HEK293 (cell line): ENCODE data around the gene ERMAP.

Experiments used
- CTCF ChIA-PET: fragments of 350-600 bp; formaldehyde crosslinking; extraction: SDS; loops from one replicate; lab custom pipeline; 2021; ENCODE audit warnings: antibody characterized with exemption; lab: Yijun Ruan, JAX
- POLR2A ChIA-PET: fragments of 300-600 bp; formaldehyde crosslinking; extraction: SDS; loops from one replicate; lab custom pipeline; 2020; ENCODE audit warnings: antibody characterized with exemption, inconsistent platforms; lab: Yijun Ruan, JAX
- H3K27ac ChIP-seq: fragments of 200-500 bp; sonication (Bioruptor generic); 2 replicates; pipeline ENCODE4 v1.5.1; 2014; ENCODE audit warnings: low read depth, low read length, control low read depth, inconsistent platforms; ENCODE audit errors: extremely low read depth
- H3K36me3 ChIP-seq, 2 experiments: fragments of 200-500 bp in 1 of 2; sonication (Bioruptor generic) in 1 of 2; 1 replicate in 1 of 2; 2 replicates in 1 of 2; pipeline ENCODE4 v1.5.1; 2014 to 2017; ENCODE audit warnings: inconsistent platforms in 2 of 2, low read length in 2 of 2; ENCODE audit not compliant: control insufficient read depth in 2 of 2, insufficient read depth in 1 of 2
- H3K4me1 ChIP-seq: fragments of 200-500 bp; sonication (Bioruptor generic); 2 replicates; pipeline ENCODE4 v1.5.1; 2014; ENCODE audit warnings: mild to moderate bottlenecking, low read length, inconsistent platforms; ENCODE audit not compliant: control insufficient read depth, insufficient read depth
- H3K4me3 ChIP-seq: 2 replicates; pipeline ENCODE4 v1.5.1; 2011; ENCODE audit warnings: low read depth, mild to moderate bottlenecking, control low read depth, low read length, moderate library complexity
- H3K9me3 ChIP-seq: fragments of 200-500 bp; sonication (Bioruptor generic); 2 replicates; pipeline ENCODE4 v1.5.1; 2014; ENCODE audit warnings: low read depth, low read length, inconsistent platforms; ENCODE audit not compliant: control insufficient read depth, insufficient read depth
- CTCF ChIP-seq: fragments of 450-650 bp; formaldehyde crosslinking; IDR thresholded peaks from 2 replicates; pipeline ENCODE4 v1.5.1; 2016; ENCODE audit warnings: missing biosample characterization, missing genetic modification characterization
- OSR2 ChIP-seq: fragments of 450-650 bp; formaldehyde crosslinking; IDR thresholded peaks from 2 replicates; pipeline ENCODE4 v1.5.1; 2016; ENCODE audit warnings: missing biosample characterization, missing genetic modification characterization
- PRDM4 ChIP-seq: fragments of 450-650 bp; formaldehyde crosslinking; IDR thresholded peaks from 2 replicates; pipeline ENCODE4 v1.5.1; 2017; ENCODE audit warnings: missing biosample characterization, missing genetic modification characterization
- YY1 ChIP-seq: fragments of 450-650 bp; formaldehyde crosslinking; IDR thresholded peaks from 2 replicates; pipeline ENCODE4 v1.5.1; 2018; ENCODE audit warnings: missing biosample characterization, missing genetic modification characterization
- ZBTB20 ChIP-seq: fragments of 450-650 bp; formaldehyde crosslinking; IDR thresholded peaks from 2 replicates; pipeline ENCODE4 v1.5.1; 2016; ENCODE audit warnings: missing biosample characterization, missing genetic modification characterization
- ZBTB7A ChIP-seq: fragments of 450-650 bp; formaldehyde crosslinking; IDR thresholded peaks from 2 replicates; pipeline ENCODE4 v1.5.1; 2016; ENCODE audit warnings: low read depth, missing biosample characterization, missing genetic modification characterization
- ZFP3 ChIP-seq: fragments of 450-650 bp; formaldehyde crosslinking; IDR thresholded peaks from 2 replicates; pipeline ENCODE4 v1.5.1; 2016; ENCODE audit warnings: low read depth, missing biosample characterization, missing genetic modification characterization
- ZNF146 ChIP-seq: fragments of 450-650 bp; formaldehyde crosslinking; IDR thresholded peaks from 2 replicates; pipeline ENCODE4 v1.5.1; 2016; ENCODE audit warnings: missing biosample characterization, missing genetic modification characterization
- ZNF311 ChIP-seq: fragments of 450-650 bp; formaldehyde crosslinking; IDR thresholded peaks from 2 replicates; pipeline ENCODE4 v1.5.1; 2017; ENCODE audit warnings: missing biosample characterization, missing genetic modification characterization, borderline replicate concordance
- ZNF335 ChIP-seq: fragments of 450-650 bp; formaldehyde crosslinking; conservative IDR thresholded peaks from 2 replicates; pipeline ENCODE4 v1.5.1; 2016; ENCODE audit warnings: missing biosample characterization, missing genetic modification characterization
- ZNF37A ChIP-seq: fragments of 450-650 bp; IDR thresholded peaks from 2 replicates; pipeline ENCODE4 v1.5.1; 2018; ENCODE audit warnings: missing biosample characterization, missing genetic modification characterization
- ZNF544 ChIP-seq: fragments of 450-650 bp; formaldehyde crosslinking; IDR thresholded peaks from 2 replicates; pipeline ENCODE4 v1.5.0; 2017; ENCODE audit warnings: missing biosample characterization, missing genetic modification characterization
- ZNF654 ChIP-seq: fragments of 450-650 bp; formaldehyde crosslinking; IDR thresholded peaks from 2 replicates; pipeline ENCODE4 v1.5.1; 2016; ENCODE audit warnings: low read depth, missing biosample characterization, missing genetic modification characterization
- ZNF664 ChIP-seq: fragments of 450-650 bp; formaldehyde crosslinking; IDR thresholded peaks from 2 replicates; pipeline ENCODE4 v1.5.1; 2016; ENCODE audit warnings: missing biosample characterization, missing genetic modification characterization
- ZNF692 ChIP-seq: fragments of 450-650 bp; formaldehyde crosslinking; IDR thresholded peaks from 2 replicates; pipeline ENCODE4 v1.5.1; 2016; ENCODE audit warnings: missing biosample characterization, missing genetic modification characterization
- ZSCAN23 ChIP-seq: fragments of 450-650 bp; formaldehyde crosslinking; IDR thresholded peaks from 2 replicates; pipeline ENCODE4 v1.5.1; 2016; ENCODE audit warnings: missing biosample characterization, missing genetic modification characterization

Gene ERMAP

GRCh38 chr1:42783092-42783491, 33.8 kb upstream of the ERMAP start:
- H3K27ac ChIP-seq, result no peak overlapping the region
- peaks cover 0 to 64% of the 10 kb centered on the region in 2 experiments; a peak in 2 of 3 replicates for H3K36me3 ChIP-seq
- POLR2A ChIA-PET, result interaction anchor here (0.7 to 2.4 kb wide), 3 partner anchors 16 to 368 kb away, joined by 3 to 13 read pairs (median 6); partner anchors contain the start of genes C1orf50 and P3H1
- no peak overlapping the region for H3K4me3 ChIP-seq
- TF ChIP-seq ZSCAN23 (tag by site-specific recombination) (no peak), OSR2 (tag by site-specific recombination) (no peak), ZNF664 (tag by site-specific recombination) (peak; percentile 97), ZNF146 (tag by site-specific recombination) (no peak)
- TF ChIP-seq, all 188 proteins: peak for 1
- no peaks in the 10 kb centered on the region for H3K9me3 ChIP-seq
- CTCF ChIA-PET, result interaction anchor here (0.6 to 1.9 kb wide), 6 partner anchors 17 to 1334 kb away, joined by 3 to 6 read pairs (median 4); partner anchors contain the start of genes C1orf50 and P3H1
- no peaks in the 10 kb centered on the region for H3K4me1 ChIP-seq

GRCh38 chr1:42784547-42784945, 32.4 kb upstream of the ERMAP start:
- Histone ChIP-seq H3K36me3 (peaks cover 0 to 52% of the 10 kb centered on the region in 2 experiments; a peak in 2 of 3 replicates), H3K27ac (no peak overlapping the region), H3K4me1 (no peaks in the 10 kb centered on the region), H3K9me3 (no peaks in the 10 kb centered on the region), H3K4me3 (no peak overlapping the region)
- POLR2A ChIA-PET, result interaction anchor here (0.5 to 2.4 kb wide), 2 partner anchors 18 to 297 kb away, joined by 4 to 13 read pairs; partner anchors contain the start of genes C1orf50 and P3H1
- TF ChIP-seq YY1 (tag by site-specific recombination), result no peak
- TF ChIP-seq PRDM4 (tag by site-specific recombination), result no peak
- no peak for TF ChIP-seq ZNF335 (tag by site-specific recombination)
- no peak for TF ChIP-seq ZNF692 (tag by site-specific recombination)
- no peak for TF ChIP-seq CTCF (tag by site-specific recombination)
- TF ChIP-seq ZNF311 (tag by site-specific recombination), result no peak
- TF ChIP-seq ZFP3, result no peak
- TF ChIP-seq ZBTB7A (tag by site-specific recombination), result no peak
- TF ChIP-seq ZNF37A (tag by site-specific recombination), result no peak
- TF ChIP-seq ZBTB20, result no peak
- TF ChIP-seq ZNF654 (tag by site-specific recombination), result no peak
- no peak for TF ChIP-seq ZNF544
- CTCF ChIA-PET, result interaction anchor here (1.9 kb wide), 1 partner anchor 289 kb away, joined by 6 read pairs; no protein-coding TSS in a partner anchor
